Neuronal stem cell (in vitro differentiated cells): ENCODE data around the gene SLC1A1.
"Not testable (repeated sequence)": the region's sequence is repeated elsewhere in the genome, so short reads cannot be mapped to it uniquely, and the experiment has no call there.

Source experiments
- DNase-seq: peaks from one replicate; pipeline ENCODE4 v3.0.0-alpha.2; 2013; ENCODE audit warnings: low spot score
- H2AFZ ChIP-seq: one replicate; pipeline ENCODE4 v1.6.1; 2013; ENCODE audit warnings: mild to moderate bottlenecking, low read length, inconsistent platforms
- H2AK5ac ChIP-seq: 2 replicates; pipeline ENCODE4 v1.6.1; 2013; ENCODE audit warnings: low read depth, mild to moderate bottlenecking, inconsistent platforms, low read length, moderate library complexity, mixed read lengths
- H2BK120ac ChIP-seq: 2 replicates; pipeline ENCODE4 v1.6.1; 2013; ENCODE audit warnings: low read depth, mild to moderate bottlenecking, inconsistent platforms, low read length, moderate library complexity, mixed read lengths
- H2BK12ac ChIP-seq: one replicate; pipeline ENCODE4 v1.6.1; 2013; ENCODE audit warnings: low read length, inconsistent platforms
- H2BK15ac ChIP-seq: 2 replicates; pipeline ENCODE4 v1.6.1; 2013; ENCODE audit warnings: mild to moderate bottlenecking, low read length, inconsistent platforms, mixed read lengths
- H2BK5ac ChIP-seq: one replicate; pipeline ENCODE4 v1.6.1; 2013; ENCODE audit warnings: inconsistent platforms, mild to moderate bottlenecking, low read length, moderate library complexity
- H3K14ac ChIP-seq: one replicate; pipeline ENCODE4 v1.6.1; 2013; ENCODE audit warnings: low read length, inconsistent platforms
- H3K18ac ChIP-seq: 2 replicates; pipeline ENCODE4 v1.6.1; 2013; ENCODE audit warnings: low read length, inconsistent platforms
- H3K23ac ChIP-seq: 2 replicates; pipeline ENCODE4 v1.6.1; 2013; ENCODE audit warnings: low read depth, mild to moderate bottlenecking, mixed read lengths, low read length, inconsistent platforms; ENCODE audit not compliant: poor library complexity
- H3K27ac ChIP-seq: replicated peaks from 3 replicates; pipeline ENCODE4 v1.5.1; 2013; ENCODE audit warnings: low read length, inconsistent platforms
- H3K27me3 ChIP-seq, 3 experiments: 2 replicates each; pipeline ENCODE4 v1.6.1; 2013; ENCODE audit warnings: low read length in 3 of 3, mild to moderate bottlenecking in 2 of 3, inconsistent platforms in 1 of 3, low read depth in 1 of 3, mixed read lengths in 1 of 3, moderate library complexity in 1 of 3; ENCODE audit not compliant: control insufficient read depth in 3 of 3, insufficient read depth in 3 of 3
- H3K36me3 ChIP-seq, 2 donors: replicated peaks in 1 of 2; 2 replicates each; pipeline ENCODE4 v1.6.1; 2013; ENCODE audit warnings: low read length in 2 of 2; ENCODE audit not compliant: control insufficient read depth in 2 of 2, insufficient read depth in 2 of 2
- H3K4ac ChIP-seq: 2 replicates; pipeline ENCODE4 v1.6.1; 2013; ENCODE audit warnings: inconsistent platforms, mild to moderate bottlenecking, low read length, moderate library complexity
- H3K4me1 ChIP-seq, 2 donors: 1 replicate in 1 of 2; 2 replicates in 1 of 2; pipeline ENCODE4 v1.6.1; 2013; ENCODE audit warnings: low read length in 2 of 2, low read depth in 1 of 2; ENCODE audit not compliant: control insufficient read depth in 2 of 2, insufficient read depth in 1 of 2
- H3K4me2 ChIP-seq: one replicate; pipeline ENCODE4 v1.6.1; 2013; ENCODE audit warnings: mild to moderate bottlenecking, low read length, inconsistent platforms; ENCODE audit not compliant: insufficient read depth, poor library complexity, severe bottlenecking
- H3K4me3 ChIP-seq, 2 donors: 2 replicates each; pipeline ENCODE4 v1.5.1; 2013; ENCODE audit warnings: low read length in 2 of 2, mild to moderate bottlenecking in 2 of 2, inconsistent platforms in 1 of 2, moderate library complexity in 1 of 2
- H3K79me1 ChIP-seq: one replicate; pipeline ENCODE4 v1.6.1; 2013; ENCODE audit warnings: low read depth, mild to moderate bottlenecking, inconsistent platforms, low read length, moderate library complexity
- H3K9ac ChIP-seq: one replicate; pipeline ENCODE4 v1.6.1; 2013; ENCODE audit warnings: mild to moderate bottlenecking, low read depth, low read length, inconsistent platforms; ENCODE audit not compliant: poor library complexity
- H3K9me3 ChIP-seq, 2 donors: replicated peaks in 1 of 2; 2 replicates each; pipeline versions ENCODE3 to v1.6.1; 2013; ENCODE audit warnings: low read length in 2 of 2, mild to moderate bottlenecking in 2 of 2, inconsistent platforms in 1 of 2, low read depth in 1 of 2, mixed read lengths in 1 of 2, moderate library complexity in 1 of 2; ENCODE audit not compliant: control insufficient read depth in 2 of 2, insufficient read depth in 1 of 2
- H4K8ac ChIP-seq: one replicate; pipeline ENCODE4 v1.6.1; 2013; ENCODE audit warnings: low read depth, mild to moderate bottlenecking, inconsistent platforms, low read length, moderate library complexity
- H4K91ac ChIP-seq: one replicate; pipeline ENCODE4 v1.6.1; 2013; ENCODE audit warnings: low read length, low read depth, mild to moderate bottlenecking, inconsistent platforms; ENCODE audit not compliant: poor library complexity
- WGBS, 2 donors: extraction: QIAGEN DNeasy Blood & Tissue Kit; methylation state at CpG; one replicate each; pipeline ENCODE4 v1.1.7; 2013; ENCODE audit warnings: missing lambda C conversion rate in 2 of 2, mixed read lengths in 1 of 2; ENCODE audit not compliant: insufficient read length in 2 of 2, insufficient replicate concordance in 1 of 2; ENCODE audit errors: extremely low coverage in 2 of 2; 5-methylcytosine and 5-hydroxymethylcytosine counted together

SLC1A1 gene

DNA sequence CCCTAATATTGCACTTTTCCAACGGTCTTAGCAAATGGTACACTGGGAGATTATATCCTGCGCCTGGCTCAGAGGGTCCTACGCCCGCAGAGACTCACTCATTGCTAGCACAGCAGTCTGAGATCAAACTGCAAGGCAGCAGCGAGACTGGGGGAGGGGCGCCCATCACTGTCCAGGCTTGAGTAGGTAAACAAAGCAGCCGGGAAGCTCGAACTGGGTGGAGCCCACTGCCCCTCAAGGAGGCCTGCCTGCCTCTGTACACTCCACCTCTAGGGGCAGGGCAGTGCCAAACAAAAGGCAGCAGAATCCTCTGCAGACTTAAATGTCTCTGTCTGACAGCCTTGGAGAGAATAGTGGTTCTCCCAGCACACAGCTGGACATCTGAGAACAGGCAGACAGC is 41.1 kb downstream of the SLC1A1 start:
- H3K4ac ChIP-seq, H2BK12ac ChIP-seq, H3K9me3 ChIP-seq, H3K4me3 ChIP-seq, H2BK5ac ChIP-seq, H3K27me3 ChIP-seq, H2AK5ac ChIP-seq, H3K4me1 ChIP-seq, H3K14ac ChIP-seq, H2BK15ac ChIP-seq, H3K4me2 ChIP-seq, H3K27ac ChIP-seq, H4K91ac ChIP-seq, H3K79me1 ChIP-seq, H3K9ac ChIP-seq, H4K8ac ChIP-seq, DNase-seq, H3K36me3 ChIP-seq, H2BK120ac ChIP-seq, H3K23ac ChIP-seq, H3K18ac ChIP-seq: not testable (repeated sequence)
- WGBS, 2 donors = no CpG with 5 or more reads among the region's 8 CpGs
- H2AFZ ChIP-seq = peak overlapping the region; percentile 11

GRCh38 chr9:4533881-4534280 is 43.6 kb downstream of the SLC1A1 start:
- H3K18ac ChIP-seq, H4K8ac ChIP-seq, H3K4me1 ChIP-seq, H3K4me3 ChIP-seq, H3K36me3 ChIP-seq, H3K27me3 ChIP-seq, H2BK15ac ChIP-seq, H2BK5ac ChIP-seq, H2BK12ac ChIP-seq, H3K4me2 ChIP-seq, H2BK120ac ChIP-seq, H3K27ac ChIP-seq, H2AFZ ChIP-seq, H3K4ac ChIP-seq, H3K14ac ChIP-seq, H3K79me1 ChIP-seq, H3K23ac ChIP-seq, H3K9me3 ChIP-seq, DNase-seq, H2AK5ac ChIP-seq, H3K9ac ChIP-seq, H4K91ac ChIP-seq: not testable (repeated sequence)
- no CpG with 5 or more reads among the region's 2 CpGs for WGBS, 2 donors

- H3K18ac ChIP-seq, H3K4ac ChIP-seq, H3K27me3 ChIP-seq, H3K36me3 ChIP-seq, H3K14ac ChIP-seq, H2AK5ac ChIP-seq, DNase-seq, H2BK120ac ChIP-seq, H2BK12ac ChIP-seq, H3K79me1 ChIP-seq, H4K8ac ChIP-seq, H2BK15ac ChIP-seq, H3K4me1 ChIP-seq, H2BK5ac ChIP-seq, H4K91ac ChIP-seq, H3K23ac ChIP-seq, H3K4me3 ChIP-seq, H2AFZ ChIP-seq, H3K9me3 ChIP-seq, H3K27ac ChIP-seq, H3K9ac ChIP-seq, H3K4me2 ChIP-seq: not testable (repeated sequence)
- WGBS, 2 donors = no CpG with 5 or more reads among the region's 1 CpG
Measured at GRCh38 chr9:4536196-4536595, 45.9 kb downstream of the SLC1A1 start.

DNA sequence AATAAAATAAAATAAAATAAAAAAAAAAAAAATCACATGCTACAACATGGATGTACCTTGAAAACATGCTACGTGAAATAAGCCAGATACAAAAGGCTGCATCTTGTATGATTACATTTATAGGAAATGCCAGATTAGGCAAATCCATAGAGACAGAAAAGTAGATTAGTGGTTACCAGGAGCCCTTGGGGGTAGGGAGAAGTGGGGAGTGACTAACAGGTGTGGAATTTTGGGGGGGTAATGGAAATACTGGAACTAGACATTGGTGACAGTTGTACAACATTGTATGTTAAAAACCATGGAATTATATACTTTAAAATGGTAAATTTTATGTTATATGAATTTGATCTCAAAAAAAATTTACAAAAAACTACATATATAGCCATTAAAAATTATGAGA is 47.3 kb downstream of the SLC1A1 start:
- Histone ChIP-seq H3K4me1 (peaks cover 0 to 3% of the 10 kb centered on the region in 2 donors), H3K79me1 (no peaks in the 10 kb centered on the region), H2AK5ac (no peak overlapping the region), H3K36me3 (no peaks in the 10 kb centered on the region), H3K27me3 (no peaks in the 10 kb centered on the region), H3K9me3 (peaks cover 0 to 6% of the 10 kb centered on the region in 2 donors), H2BK12ac (no peak overlapping the region), H3K4me3 (no peak overlapping the region), H3K23ac (no peak overlapping the region), H3K14ac (no peak overlapping the region), H3K9ac (no peak overlapping the region), H3K4ac (no peak overlapping the region), H4K8ac (no peak overlapping the region), H3K4me2 (no peak overlapping the region), H2BK15ac (no peak overlapping the region), H4K91ac (no peak overlapping the region), H3K18ac (no peak overlapping the region), H2BK5ac (no peak overlapping the region), H2AFZ (no peak overlapping the region), H3K27ac (no peak overlapping the region), H2BK120ac (no peak overlapping the region)
- DNase-seq = no peak
- no CpG with 5 or more reads among the region's 1 CpG for WGBS, 2 donors
